ENCODE results near the gene RRP15. TPM values are rescaled to one million over a fixed set of nuclear protein-coding genes. Genes with fewer than 3 reads are reported as not detected.
A peak's percentile ranks its signal among the peaks of the same experiment; 100 is the strongest.

Gene RRP15
- total and polyA plus RNA-seq, 2 of the 13 experiments (the other 11 are each of a cell fraction or from before 2014, with no cell fraction given): 2.1 to 37.5 TPM

DNA sequence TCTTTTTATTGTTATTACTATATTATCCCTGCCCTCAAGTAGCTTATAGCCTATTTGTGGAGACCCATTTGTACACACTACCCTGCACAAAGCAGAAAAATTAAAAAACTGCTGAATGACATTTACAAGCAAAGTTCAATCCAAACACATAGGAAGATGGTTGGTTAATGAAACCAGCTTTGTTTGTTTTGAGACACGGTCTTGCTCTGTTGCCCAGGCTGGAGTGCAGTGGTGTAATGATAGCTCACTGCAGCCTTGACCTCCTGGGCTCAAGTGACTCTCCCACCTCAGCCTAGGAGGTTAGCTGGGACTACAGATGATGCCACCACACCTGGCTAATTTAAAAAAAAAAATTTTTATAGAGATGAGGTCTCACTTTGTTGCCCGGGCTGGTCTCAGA lies 91.6 kb downstream of the RRP15 start (continued):
- TF ChIP-seq, protein P1, sequence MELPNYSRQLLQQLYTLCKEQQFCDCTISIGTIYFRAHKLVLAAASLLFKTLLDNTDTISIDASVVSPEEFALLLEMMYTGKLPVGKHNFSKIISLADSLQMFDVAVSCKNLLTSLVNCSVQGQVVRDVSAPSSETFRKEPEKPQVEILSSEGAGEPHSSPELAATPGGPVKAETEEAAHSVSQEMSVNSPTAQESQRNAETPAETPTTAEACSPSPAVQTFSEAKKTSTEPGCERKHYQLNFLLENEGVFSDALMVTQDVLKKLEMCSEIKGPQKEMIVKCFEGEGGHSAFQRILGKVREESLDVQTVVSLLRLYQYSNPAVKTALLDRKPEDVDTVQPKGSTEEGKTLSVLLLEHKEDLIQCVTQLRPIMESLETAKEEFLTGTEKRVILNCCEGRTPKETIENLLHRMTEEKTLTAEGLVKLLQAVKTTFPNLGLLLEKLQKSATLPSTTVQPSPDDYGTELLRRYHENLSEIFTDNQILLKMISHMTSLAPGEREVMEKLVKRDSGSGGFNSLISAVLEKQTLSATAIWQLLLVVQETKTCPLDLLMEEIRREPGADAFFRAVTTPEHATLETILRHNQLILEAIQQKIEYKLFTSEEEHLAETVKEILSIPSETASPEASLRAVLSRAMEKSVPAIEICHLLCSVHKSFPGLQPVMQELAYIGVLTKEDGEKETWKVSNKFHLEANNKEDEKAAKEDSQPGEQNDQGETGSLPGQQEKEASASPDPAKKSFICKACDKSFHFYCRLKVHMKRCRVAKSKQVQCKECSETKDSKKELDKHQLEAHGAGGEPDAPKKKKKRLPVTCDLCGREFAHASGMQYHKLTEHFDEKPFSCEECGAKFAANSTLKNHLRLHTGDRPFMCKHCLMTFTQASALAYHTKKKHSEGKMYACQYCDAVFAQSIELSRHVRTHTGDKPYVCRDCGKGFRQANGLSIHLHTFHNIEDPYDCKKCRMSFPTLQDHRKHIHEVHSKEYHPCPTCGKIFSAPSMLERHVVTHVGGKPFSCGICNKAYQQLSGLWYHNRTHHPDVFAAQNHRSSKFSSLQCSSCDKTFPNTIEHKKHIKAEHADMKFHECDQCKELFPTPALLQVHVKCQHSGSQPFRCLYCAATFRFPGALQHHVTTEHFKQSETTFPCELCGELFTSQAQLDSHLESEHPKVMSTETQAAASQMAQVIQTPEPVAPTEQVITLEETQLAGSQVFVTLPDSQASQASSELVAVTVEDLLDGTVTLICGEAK (IDR thresholded peaks at IDR 0.05): no peak
- TF ChIP-seq, protein P1 (CRISPR knock-in tag; IDR thresholded peaks at IDR 0.05): no peak
- no peak for TF ChIP-seq TCF7 (IDR thresholded peaks at IDR 0.05; ENCODE audit: low read depth)
- no peak for TF ChIP-seq KDM2A (CRISPR knock-in tag; IDR thresholded peaks at IDR 0.05; ENCODE audit: borderline replicate concordance, low read depth)
- TF ChIP-seq FOSL2 (CRISPR knock-in tag; IDR thresholded peaks at IDR 0.05): peak; percentile 41; the same call in 1 of the 2 replicates
- TF ChIP-seq, protein P2, sequence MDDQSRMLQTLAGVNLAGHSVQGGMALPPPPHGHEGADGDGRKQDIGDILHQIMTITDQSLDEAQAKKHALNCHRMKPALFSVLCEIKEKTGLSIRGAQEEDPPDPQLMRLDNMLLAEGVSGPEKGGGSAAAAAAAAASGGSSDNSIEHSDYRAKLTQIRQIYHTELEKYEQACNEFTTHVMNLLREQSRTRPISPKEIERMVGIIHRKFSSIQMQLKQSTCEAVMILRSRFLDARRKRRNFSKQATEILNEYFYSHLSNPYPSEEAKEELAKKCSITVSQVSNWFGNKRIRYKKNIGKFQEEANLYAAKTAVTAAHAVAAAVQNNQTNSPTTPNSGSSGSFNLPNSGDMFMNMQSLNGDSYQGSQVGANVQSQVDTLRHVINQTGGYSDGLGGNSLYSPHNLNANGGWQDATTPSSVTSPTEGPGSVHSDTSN (CRISPR knock-in tag; IDR thresholded peaks at IDR 0.05; ENCODE audit: borderline replicate concordance): no peak
- no peak for TF ChIP-seq SOX5 (CRISPR knock-in tag; IDR thresholded peaks at IDR 0.05; ENCODE audit: borderline replicate concordance)
- TF ChIP-seq ZNF382 (CRISPR knock-in tag; IDR thresholded peaks at IDR 0.05; ENCODE audit: borderline replicate concordance): no peak

Data from HepG2 (cell line).